Lung (tissue), 12 donors: ENCODE data around the gene AJM1. TPM values are rescaled to one million over a fixed set of nuclear protein-coding genes. Genes with fewer than 3 reads are reported as not detected.

ENCODE experiments used
- ATAC-seq: fragments of 200-7000 bp; cut with Tn5 transposase; one replicate; pipeline ENCODE4 v1.9.1; 2020; ENCODE audit warnings: moderate number of reproducible peaks; ENCODE audit not compliant: insufficient read depth, low FRiP score
- DNase-seq, 3 donors: peaks; one replicate each; pipeline ENCODE4 v3.0.0-alpha.2; 2013 to 2017
- H3K27ac ChIP-seq, 2 donors: one replicate each; pipeline ENCODE4 v1.5.1; 2013; ENCODE audit warnings: mild to moderate bottlenecking in 2 of 2, moderate library complexity in 2 of 2, control low read depth in 1 of 2, inconsistent platforms in 1 of 2, low read depth in 1 of 2, low read length in 1 of 2
- H3K27me3 ChIP-seq, 3 donors: one replicate each; pipeline ENCODE4 v1.5.1; 2013; ENCODE audit warnings: low read length in 2 of 3; ENCODE audit not compliant: control insufficient read depth in 3 of 3, insufficient read depth in 3 of 3
- H3K36me3 ChIP-seq, 4 donors: one replicate each; pipeline ENCODE4 v1.5.1; 2013; ENCODE audit warnings: low read length in 4 of 4, mild to moderate bottlenecking in 1 of 4, moderate library complexity in 1 of 4; ENCODE audit not compliant: control insufficient read depth in 4 of 4, insufficient read depth in 4 of 4
- H3K4me1 ChIP-seq, 5 donors: one replicate each; pipeline ENCODE4 v1.5.1; 2013; ENCODE audit warnings: low read length in 5 of 5, mild to moderate bottlenecking in 2 of 5, moderate library complexity in 1 of 5; ENCODE audit not compliant: control insufficient read depth in 5 of 5, insufficient read depth in 5 of 5
- H3K4me3 ChIP-seq: one replicate; pipeline ENCODE4 v1.5.1; 2013; ENCODE audit warnings: mild to moderate bottlenecking, control low read depth, moderate library complexity
- H3K9ac ChIP-seq, 2 donors: one replicate each; pipeline ENCODE4 v1.5.1; 2013; ENCODE audit warnings: low read length in 2 of 2, control low read depth in 1 of 2; ENCODE audit not compliant: insufficient read depth in 1 of 2
- H3K9me3 ChIP-seq, 4 donors: one replicate each; pipeline ENCODE4 v1.5.1; 2013; ENCODE audit warnings: low read length in 3 of 4, mild to moderate bottlenecking in 1 of 4, moderate library complexity in 1 of 4; ENCODE audit not compliant: control insufficient read depth in 4 of 4, insufficient read depth in 3 of 4
- CTCF ChIP-seq: IDR thresholded peaks from 2 replicates; pipeline ENCODE4 v1.5.1; 2012; ENCODE audit warnings: mild to moderate bottlenecking; ENCODE audit errors: control extremely low read depth, extremely low read depth
- WGBS, 2 donors: extraction: QIAGEN DNeasy Blood & Tissue Kit; methylation state at CpG; one replicate each; pipeline ENCODE4 v1.1.7; 2013; 5-methylcytosine and 5-hydroxymethylcytosine counted together
- polyA plus RNA-seq, 2 donors: library from polyadenylated mRNA; stranded (reverse); fragments of 200-250 nt; gene quantifications; one replicate each; pipeline ENCODE4 v1.2.1, GENCODE V29; 2013
- total RNA-seq, 2 donors: library from RNA; depleted of rRNA in 1 of 2; stranded (reverse); fragments of >200 nt in 1 of 2; gene quantifications; one replicate each; pipeline ENCODE4 v1.2.1, GENCODE V29; 2014 to 2021
- donor health status: control.
- donor health status: control.
- donor health status: Bipolar disorder and iron deficiency.
- donor health status: healthy.
- donor health status: DM: yes; HTN: yes; CAD: no.

The AJM1 gene
- total and polyA plus RNA-seq, 4 donors, result 1.1 to 4.3 (median 1.5) TPM

- 91% methylated on average over 29 of the region's 29 CpGs for WGBS, 2 donors
- DNase-seq (no peak), ATAC-seq (no peak)
- peaks cover 0 to 23% (median 8%) of the 10 kb centered on the region in 5 donors for H3K4me1 ChIP-seq
- no peaks in the 10 kb centered on the region for H3K9me3 ChIP-seq
- H3K9ac ChIP-seq, result no peak overlapping the region
- TF ChIP-seq CTCF, result no peak
- peaks cover 0 to 5% (median 3%) of the 10 kb centered on the region in 3 donors for H3K27me3 ChIP-seq
- no peak overlapping the region for H3K4me3 ChIP-seq
- peaks cover 0 to 46% (median 2%) of the 10 kb centered on the region in 4 donors for H3K36me3 ChIP-seq
- no peak overlapping the region for H3K27ac ChIP-seq
These were observed 3.7 kb upstream of the AJM1 start for GRCh38 chr9:136838314-136839228.

GRCh38 chr9:136839229-136840139, 2.8 kb upstream of the AJM1 start:
- peaks cover 0 to 43% (median 2%) of the 10 kb centered on the region in 4 donors for H3K36me3 ChIP-seq
- H3K27me3 ChIP-seq, result peaks cover 0 to 5% (median 3%) of the 10 kb centered on the region in 3 donors
- no peak overlapping the region for H3K9ac ChIP-seq
- ATAC-seq, result no peak
- no peak overlapping the region for H3K27ac ChIP-seq
- no peak for DNase-seq
- no peaks in the 10 kb centered on the region for H3K9me3 ChIP-seq
- no peak overlapping the region for H3K4me3 ChIP-seq
- H3K4me1 ChIP-seq, result peaks cover 0 to 23% (median 10%) of the 10 kb centered on the region in 5 donors
- 92 to 94% methylated on average over 34 to 36 of the region's 36 CpGs for WGBS, 2 donors
- TF ChIP-seq CTCF, result no peak

GRCh38 chr9:136840140-136840876, 2.0 kb upstream of the AJM1 start:
- WGBS, 2 donors, result 80 to 84% methylated on average over 23 to 32 of the region's 32 CpGs
- Histone ChIP-seq H3K36me3 (peaks cover 0 to 40% (median 2%) of the 10 kb centered on the region in 4 donors), H3K4me3 (no peak overlapping the region), H3K4me1 (peaks cover 0 to 23% (median 10%) of the 10 kb centered on the region in 5 donors), H3K27me3 (peaks cover 0 to 8% (median 3%) of the 10 kb centered on the region in 3 donors), H3K27ac (no peak overlapping the region), H3K9ac (no peak overlapping the region), H3K9me3 (peaks cover 0 to 1% (median 0%) of the 10 kb centered on the region in 4 donors)
- ATAC-seq (no peak), DNase-seq (no peak)
- no peak for TF ChIP-seq CTCF
